HUES48 (cell line): ENCODE results near the gene PPP1R13L.

Experiments
- H3K27ac ChIP-seq: one replicate; pipeline ENCODE4 v1.7.0; 2013; ENCODE audit warnings: low read depth, low read length, inconsistent platforms
- H3K27me3 ChIP-seq: 2 replicates; pipeline ENCODE4 v1.6.1; 2013; ENCODE audit warnings: mild to moderate bottlenecking, low read length; ENCODE audit not compliant: control insufficient read depth, insufficient read depth
- H3K36me3 ChIP-seq: 2 replicates; pipeline ENCODE4 v1.6.1; 2013; ENCODE audit warnings: low read length; ENCODE audit not compliant: control insufficient read depth, insufficient read depth
- H3K4me1 ChIP-seq: 2 replicates; pipeline ENCODE4 v1.6.1; 2013; ENCODE audit warnings: mild to moderate bottlenecking, low read length; ENCODE audit not compliant: control insufficient read depth, insufficient read depth
- H3K4me3 ChIP-seq: 2 replicates; pipeline ENCODE4 v1.5.1; 2013; ENCODE audit warnings: mild to moderate bottlenecking, low read depth, low read length
- H3K9ac ChIP-seq: 2 replicates; pipeline ENCODE4 v1.6.1; 2013; ENCODE audit warnings: mild to moderate bottlenecking, low read depth, low read length, moderate library complexity
- H3K9me3 ChIP-seq: 2 replicates; pipeline ENCODE4 v1.6.1; 2013; ENCODE audit warnings: low read length; ENCODE audit not compliant: control insufficient read depth, insufficient read depth

Gene PPP1R13L

DNA sequence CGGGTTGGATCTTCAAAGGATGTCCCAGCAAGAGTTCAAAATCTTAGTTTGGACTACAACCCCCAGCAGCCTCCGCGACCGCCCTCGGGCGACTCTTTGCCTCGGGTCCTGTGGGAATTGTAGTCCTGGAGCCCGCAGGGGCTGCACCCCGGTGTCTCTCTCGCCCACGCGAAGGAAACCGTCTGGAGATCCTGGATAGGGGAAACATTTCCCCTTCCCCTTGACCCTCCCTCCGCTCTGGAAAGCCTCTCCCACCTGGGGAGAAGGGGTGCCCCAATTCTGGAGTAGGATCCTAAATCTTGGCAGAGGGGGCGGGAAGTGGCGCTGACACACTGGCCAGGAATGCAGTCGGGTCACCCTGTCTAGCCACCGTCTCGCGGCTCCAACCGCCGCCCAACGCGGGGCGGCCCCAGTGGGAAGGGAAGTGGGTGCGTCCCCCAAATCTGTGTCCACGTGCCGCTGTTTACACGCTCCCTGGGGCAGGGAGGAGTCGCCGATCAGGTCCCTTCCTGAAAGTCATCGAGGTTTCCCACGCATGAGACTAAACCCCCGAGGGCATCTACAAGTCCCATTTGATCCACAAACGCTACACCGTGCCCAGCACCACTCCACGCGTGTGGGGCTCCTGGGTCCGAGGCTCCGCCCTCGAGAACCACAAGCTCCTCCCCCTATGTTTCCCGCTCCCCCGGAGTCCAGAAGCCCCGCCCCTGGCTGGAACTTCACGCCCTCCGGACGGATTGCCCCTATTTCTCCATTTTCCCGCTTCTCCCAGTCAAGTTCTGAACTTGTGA is 761 bp upstream of the PPP1R13L start:
- H3K4me3 ChIP-seq, result peak overlapping the region; percentile 86
- H3K27ac ChIP-seq, result peak overlapping the region; percentile 98
- H3K9ac ChIP-seq, result peak overlapping the region; percentile 99
- peaks cover 22% of the 10 kb centered on the region for H3K4me1 ChIP-seq
- H3K36me3 ChIP-seq, result peaks cover 17% of the 10 kb centered on the region
- no peaks in the 10 kb centered on the region for H3K9me3 ChIP-seq
- H3K27me3 ChIP-seq, result no peaks in the 10 kb centered on the region; the same call in 1 of the 2 replicates

DNA sequence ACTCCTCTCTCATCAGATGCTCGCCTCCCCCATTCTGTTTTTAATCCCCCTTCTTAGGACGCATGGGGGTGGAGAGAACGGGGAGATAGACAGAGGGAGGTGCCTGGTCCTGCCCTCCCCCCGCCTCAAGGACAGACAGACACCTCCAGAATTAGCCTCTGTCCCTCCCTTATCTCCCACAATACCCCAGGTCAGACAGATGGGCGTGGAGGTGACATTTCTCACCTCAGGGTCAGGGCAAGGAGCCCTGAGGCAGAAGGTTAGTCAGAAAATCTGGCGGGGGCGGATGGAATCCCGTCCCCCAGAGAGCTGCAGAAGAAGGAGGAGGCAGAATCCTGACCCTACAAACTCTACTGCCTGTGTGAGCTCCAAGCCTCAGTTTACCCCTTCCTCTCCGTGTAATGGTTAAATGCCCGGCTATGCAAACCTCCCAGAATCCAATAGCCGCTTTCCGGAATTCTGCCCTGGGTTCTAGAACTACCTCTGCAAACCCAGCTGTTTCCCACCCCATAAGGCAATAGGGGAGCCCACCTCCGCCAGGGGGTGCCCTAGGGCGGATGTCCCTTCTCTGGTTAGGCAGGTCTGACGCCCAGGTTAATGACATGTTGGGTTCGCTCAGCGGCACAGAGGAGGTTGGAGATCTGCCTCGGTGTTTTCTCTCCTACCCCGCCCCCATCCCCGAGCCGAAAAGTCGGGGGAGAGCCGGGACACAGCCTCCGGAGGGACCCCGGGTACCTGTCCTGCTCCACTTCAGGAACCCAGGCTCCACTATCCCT is 900 bp downstream of the PPP1R13L start:
- H3K9ac ChIP-seq, result no peak overlapping the region
- no peaks in the 10 kb centered on the region; the same call in 1 of the 2 replicates for H3K27me3 ChIP-seq
- H3K4me1 ChIP-seq, result peaks cover 22% of the 10 kb centered on the region
- H3K4me3 ChIP-seq, result peak overlapping the region; percentile 86
- H3K27ac ChIP-seq, result peak overlapping the region; percentile 98
- H3K9me3 ChIP-seq, result no peaks in the 10 kb centered on the region
- peaks cover 10% of the 10 kb centered on the region for H3K36me3 ChIP-seq

DNA sequence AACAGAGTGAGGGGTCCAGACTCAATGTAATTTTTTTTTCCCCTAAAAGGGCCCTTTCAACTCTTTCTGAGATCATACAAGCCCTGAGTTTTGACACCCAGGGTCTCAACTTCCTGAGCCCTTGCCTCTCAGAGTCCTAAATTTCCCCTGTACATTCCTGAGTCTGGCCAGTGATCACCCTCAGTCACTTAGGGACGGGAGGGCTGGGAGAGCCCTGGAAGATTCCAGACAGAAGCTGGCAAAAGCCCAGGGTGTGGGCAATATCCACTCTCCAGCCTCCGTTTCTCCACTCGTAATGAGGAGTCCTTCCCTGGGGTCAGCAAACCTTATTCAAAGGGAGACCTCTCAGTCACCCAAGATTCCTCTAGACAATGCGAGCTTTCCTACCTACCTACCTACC is 1.6 kb downstream of the PPP1R13L start:
- Histone ChIP-seq H3K4me3 (peak overlapping the region; percentile 86), H3K36me3 (peaks cover 4% of the 10 kb centered on the region; the same call in 1 of the 2 replicates), H3K4me1 (peaks cover 22% of the 10 kb centered on the region), H3K9ac (no peak overlapping the region), H3K27ac (peak overlapping the region; percentile 22), H3K9me3 (no peaks in the 10 kb centered on the region), H3K27me3 (no peaks in the 10 kb centered on the region; the same call in 1 of the 2 replicates)

DNA sequence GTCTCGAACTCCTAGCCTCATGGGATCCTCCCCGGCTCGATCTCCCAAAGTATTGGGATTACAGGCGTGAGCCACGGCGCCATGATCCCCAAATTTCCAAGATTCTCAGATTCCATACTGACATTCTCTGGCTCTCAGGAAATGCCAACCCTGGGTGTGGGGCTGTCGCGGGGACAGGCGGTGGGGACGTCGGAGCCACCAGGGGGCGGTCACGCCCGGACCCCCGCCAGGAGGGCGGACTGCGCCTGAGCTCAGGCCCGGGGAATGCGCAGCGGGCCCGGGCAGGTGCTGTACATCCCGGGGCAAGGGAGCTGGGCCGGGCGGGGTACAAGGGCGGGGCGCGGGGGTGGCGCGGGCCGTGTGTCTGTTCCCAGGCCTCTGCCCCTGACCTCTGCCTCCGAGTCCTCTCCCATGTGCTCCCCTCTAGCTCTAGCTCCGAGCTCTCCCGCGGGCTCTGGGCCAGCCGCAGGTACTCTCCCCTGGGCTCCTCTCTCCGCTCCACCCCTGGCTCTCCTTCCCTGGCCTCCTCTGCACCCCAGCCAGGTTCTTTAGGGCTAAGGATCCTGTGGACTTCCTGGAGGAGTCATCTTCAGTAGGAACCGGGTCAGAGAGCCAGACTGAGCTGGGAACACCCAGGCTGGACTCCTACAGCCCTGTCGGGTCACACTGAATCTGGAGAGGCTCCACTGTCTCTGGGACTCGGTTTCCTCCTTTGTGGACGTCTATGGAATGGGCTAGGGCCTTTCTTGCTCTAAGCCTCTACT is 2.4 kb downstream of the PPP1R13L start:
- H3K9ac ChIP-seq, result no peak overlapping the region
- H3K27ac ChIP-seq, result peak overlapping the region; percentile 17
- peak overlapping the region; percentile 44 for H3K4me3 ChIP-seq
- H3K9me3 ChIP-seq, result no peaks in the 10 kb centered on the region
- peaks cover 25% of the 10 kb centered on the region for H3K4me1 ChIP-seq
- H3K36me3 ChIP-seq, result no peaks in the 10 kb centered on the region
- peaks cover 6% of the 10 kb centered on the region for H3K27me3 ChIP-seq

DNA sequence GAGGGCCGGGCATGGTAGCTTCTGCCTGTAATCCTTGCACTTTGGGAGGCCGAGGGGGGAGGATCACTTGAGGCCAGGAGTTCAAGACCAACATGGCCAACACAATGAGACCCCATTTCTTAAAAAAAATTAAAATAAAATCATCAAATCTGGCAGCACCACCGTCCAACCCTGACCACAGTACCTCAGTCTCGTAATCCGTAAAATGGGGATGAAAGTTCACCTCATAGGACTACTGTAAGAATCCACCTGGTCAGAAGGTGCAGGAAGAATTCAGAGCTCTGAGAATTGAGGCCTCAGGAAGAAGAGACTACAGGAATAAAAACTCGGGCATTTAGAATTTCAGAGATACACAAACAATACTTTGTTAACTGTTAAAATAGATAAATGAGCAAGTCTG is 3.1 kb downstream of the PPP1R13L start:
- Histone ChIP-seq H3K4me3 (peak overlapping the region; percentile 44; the same call in 1 of the 2 replicates), H3K36me3 (no peaks in the 10 kb centered on the region), H3K9ac (no peak overlapping the region), H3K4me1 (peaks cover 22% of the 10 kb centered on the region), H3K27me3 (peaks cover 11% of the 10 kb centered on the region), H3K9me3 (no peaks in the 10 kb centered on the region), H3K27ac (peak overlapping the region; percentile 17)

DNA sequence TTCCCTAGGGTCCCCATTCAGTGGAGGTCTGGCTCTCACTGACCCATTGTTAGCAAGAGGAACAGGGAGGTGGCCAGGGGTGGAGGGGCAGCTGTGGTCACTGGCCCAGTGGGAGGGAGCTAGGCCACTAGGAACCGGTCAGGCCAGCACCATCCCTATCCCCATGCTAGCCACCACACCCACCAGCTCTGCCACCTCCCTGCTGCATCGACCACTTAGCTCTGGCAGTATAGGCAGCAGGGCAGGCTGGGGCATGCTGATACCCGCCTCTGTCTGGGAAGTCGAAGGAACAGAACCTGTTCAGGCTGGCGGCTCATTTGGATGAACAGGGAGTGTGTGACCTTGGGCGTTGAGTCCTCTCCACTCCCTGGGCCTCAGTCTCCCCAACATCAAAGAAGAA is 4.7 kb downstream of the PPP1R13L start:
- no peak overlapping the region for H3K9ac ChIP-seq
- no peak overlapping the region for H3K4me3 ChIP-seq
- H3K9me3 ChIP-seq, result no peaks in the 10 kb centered on the region
- peaks cover 17% of the 10 kb centered on the region for H3K27me3 ChIP-seq
- H3K4me1 ChIP-seq, result peaks cover 22% of the 10 kb centered on the region
- no peak overlapping the region for H3K27ac ChIP-seq
- no peaks in the 10 kb centered on the region for H3K36me3 ChIP-seq

DNA sequence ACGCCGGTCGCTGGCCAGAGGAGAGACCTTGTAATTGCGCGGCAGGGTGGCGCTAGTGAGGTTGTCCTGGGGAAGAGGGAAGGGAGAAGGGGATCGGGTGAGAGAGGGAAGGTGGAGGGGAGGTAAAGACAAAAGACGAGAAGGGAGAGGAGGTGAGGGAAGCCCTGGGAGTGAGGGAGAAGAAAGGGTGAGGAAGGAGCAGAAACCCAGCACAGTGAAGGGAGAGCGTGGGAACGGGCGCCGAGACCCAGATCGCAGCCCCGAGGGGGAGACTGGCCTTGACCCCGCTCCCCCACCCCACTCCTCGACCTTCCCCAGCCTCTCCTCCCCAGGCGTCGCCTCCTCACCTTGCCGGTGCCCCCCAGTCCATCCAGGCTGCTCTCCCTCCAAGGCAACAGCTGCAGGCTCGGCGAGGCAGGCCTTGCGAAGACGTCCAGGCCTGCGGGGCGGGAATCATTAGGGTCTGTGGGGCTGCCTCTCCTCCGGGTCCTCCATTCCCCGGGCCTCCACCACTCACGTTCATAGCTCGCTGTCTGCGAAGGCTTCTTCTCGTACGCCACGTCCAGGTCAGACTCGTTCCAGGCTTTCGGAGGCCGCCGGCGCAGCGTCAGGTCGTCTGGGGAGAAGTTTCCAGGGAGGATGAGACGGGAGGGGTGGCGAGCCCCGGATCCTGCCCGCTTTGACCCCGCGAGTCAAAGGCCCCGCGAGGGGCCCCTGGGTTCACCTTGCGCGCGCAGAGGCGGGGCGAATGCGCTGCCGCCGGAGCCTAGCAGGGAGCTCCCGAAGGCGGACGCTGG is 8.8 kb downstream of the PPP1R13L start:
- no peak overlapping the region for H3K9ac ChIP-seq
- H3K9me3 ChIP-seq, result no peaks in the 10 kb centered on the region
- H3K27ac ChIP-seq, result no peak overlapping the region
- H3K4me3 ChIP-seq, result peak overlapping the region; percentile 47; the same call in 1 of the 2 replicates
- peaks cover 4% of the 10 kb centered on the region; the same call in 1 of the 2 replicates for H3K36me3 ChIP-seq
- peaks cover 7% of the 10 kb centered on the region; the same call in 1 of the 2 replicates for H3K4me1 ChIP-seq
- H3K27me3 ChIP-seq, result peaks cover 17% of the 10 kb centered on the region; the same call in 1 of the 2 replicates

DNA sequence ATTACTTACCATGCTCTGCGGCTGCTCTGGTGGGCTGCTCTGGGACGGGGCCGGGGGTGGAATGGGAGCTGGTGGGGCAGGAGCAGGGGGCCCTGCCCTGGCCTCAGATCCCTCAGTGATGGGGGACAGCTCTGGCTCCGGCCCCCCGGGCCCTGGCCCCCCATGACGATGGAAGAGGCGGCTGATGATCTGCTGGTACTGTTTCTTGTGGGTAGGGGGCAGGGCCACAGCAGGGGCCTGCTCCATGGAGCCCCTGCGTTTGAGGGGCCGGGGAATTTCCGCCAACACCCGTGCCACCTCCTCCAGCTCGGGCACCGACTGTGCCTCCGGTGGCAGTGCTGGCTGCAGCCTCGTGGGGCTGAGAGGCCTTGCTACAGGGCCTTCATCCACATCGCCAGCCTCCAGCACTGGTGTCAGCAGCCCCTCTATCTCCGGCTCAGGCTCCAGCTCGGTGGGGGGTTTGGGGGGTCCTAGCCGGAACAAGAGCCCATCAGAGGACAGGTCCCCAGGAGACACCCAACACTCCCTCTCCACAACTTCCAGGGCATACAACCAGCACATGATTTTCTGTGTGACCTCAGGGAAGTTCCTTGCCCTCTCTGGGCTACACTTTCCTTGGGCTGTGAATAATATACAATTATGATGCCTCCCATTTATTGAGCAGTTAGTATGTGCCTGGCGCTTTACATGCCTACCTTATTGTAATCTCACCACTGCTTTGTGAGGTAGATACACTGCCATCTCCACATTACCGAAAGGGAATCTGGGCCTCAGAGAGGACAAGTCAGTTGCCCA is 12.8 kb downstream of the PPP1R13L start:
- no peak overlapping the region for H3K27ac ChIP-seq
- 0 out of 2 replicates have a peak, but pooled peaks cover 3% of the 10 kb centered on the region for H3K4me1 ChIP-seq
- H3K4me3 ChIP-seq, result no peak overlapping the region
- peaks cover 8% of the 10 kb centered on the region; the same call in 1 of the 2 replicates for H3K27me3 ChIP-seq
- H3K36me3 ChIP-seq, result peaks cover 4% of the 10 kb centered on the region; the same call in 1 of the 2 replicates
- H3K9ac ChIP-seq, result no peak overlapping the region
- H3K9me3 ChIP-seq, result no peaks in the 10 kb centered on the region

DNA sequence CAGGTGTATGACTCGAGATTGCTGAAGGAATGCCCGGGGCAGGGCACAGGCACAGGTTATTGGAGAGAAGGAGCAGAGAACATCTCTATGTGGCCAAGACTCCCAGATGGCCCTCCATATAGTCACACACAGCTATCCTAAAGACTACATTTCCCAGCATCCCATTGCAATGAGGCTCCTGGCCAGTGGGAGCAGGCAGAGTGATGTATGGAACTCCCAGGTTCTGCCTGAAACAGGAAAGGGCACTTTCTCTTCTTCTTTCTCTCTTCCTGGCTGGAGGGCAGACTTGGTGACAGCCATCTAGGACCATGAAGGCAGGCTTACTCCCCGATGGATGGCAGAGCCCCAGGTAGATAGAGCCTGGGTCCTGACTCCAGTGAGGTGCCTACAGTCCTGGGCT is 13.5 kb downstream of the PPP1R13L start:
- H3K4me1 ChIP-seq, result 0 out of 2 replicates have a peak, but pooled peaks cover 3% of the 10 kb centered on the region
- no peaks in the 10 kb centered on the region for H3K9me3 ChIP-seq
- H3K9ac ChIP-seq, result no peak overlapping the region
- H3K27me3 ChIP-seq, result peaks cover 5% of the 10 kb centered on the region
- H3K4me3 ChIP-seq, result no peak overlapping the region
- peaks cover 4% of the 10 kb centered on the region; the same call in 1 of the 2 replicates for H3K36me3 ChIP-seq
- no peak overlapping the region for H3K27ac ChIP-seq
